ENCODE results near the gene EIF4E2.

- no peak for TF ChIP-seq CTCF (conservative IDR thresholded peaks at IDR 0.05)
- no peak for TF ChIP-seq EZH2 (IDR thresholded peaks at IDR 0.05; ENCODE audit: low read depth)
Measured at GRCh38 chr2:232532419-232532818, 18.1 kb upstream of the EIF4E2 start.

All from PC-9 (cell line).